IMR-90 (cell line): ENCODE results near the gene DVL1. TPM values are rescaled to one million over a fixed set of nuclear protein-coding genes. Genes with fewer than 3 reads are reported as not detected.
"Not testable (repeated sequence)": the region's sequence is repeated elsewhere in the genome, so short reads cannot be mapped to it uniquely, and the experiment has no call there.

ENCODE experiments used
- ATAC-seq: fragments of 200-7000 bp; cut with Tn5 transposase; 2 replicates; pipeline ENCODE4 v1.9.1; 2020; ENCODE audit warnings: low read depth, mild to moderate bottlenecking, moderate library complexity
- BruUV-seq: library from RNA; stranded (reverse); fragments of 400-500 nt; replicated peaks from 2 replicates; lab custom pipeline; 2021; lab: Mats Ljungman, UMichigan
- CTCF ChIA-PET: fragments of 300-600 bp; formaldehyde crosslinking; extraction: SDS; loops from one replicate; lab custom pipeline; 2021; ENCODE audit warnings: antibody characterized with exemption; lab: Yijun Ruan, JAX
- POLR2A ChIA-PET: fragments of 300-600 bp; sonication (Branson Sonifier 250); formaldehyde crosslinking; loops from one replicate; lab custom pipeline; 2022; ENCODE audit warnings: antibody characterized with exemption; ENCODE audit not compliant: unreplicated experiment; lab: Charles Lee
- DNase-seq: peaks from one replicate; pipeline ENCODE4 v3.0.0; 2013
- H2AFZ ChIP-seq: replicated peaks from 2 replicates; pipeline ENCODE3; 2013; ENCODE audit warnings: low read length, mild to moderate bottlenecking; ENCODE audit not compliant: poor library complexity
- H2AK5ac ChIP-seq: 2 replicates; pipeline ENCODE4 v1.6.1; 2013; ENCODE audit warnings: low read depth, low read length, inconsistent platforms
- H2AK9ac ChIP-seq: replicated peaks from 2 replicates; pipeline ENCODE3; 2013; ENCODE audit warnings: mild to moderate bottlenecking, low read depth, low read length, moderate library complexity; ENCODE audit not compliant: poor library complexity
- H2BK120ac ChIP-seq: 2 replicates; pipeline ENCODE4 v1.6.1; 2013; ENCODE audit warnings: low read depth, low read length, inconsistent platforms
- H2BK15ac ChIP-seq: 3 replicates; pipeline ENCODE4 v1.6.1; 2013; ENCODE audit warnings: low read depth, low read length, inconsistent platforms
- H2BK20ac ChIP-seq: 2 replicates; pipeline ENCODE4 v1.6.1; 2013; ENCODE audit warnings: low read depth, mild to moderate bottlenecking, inconsistent platforms, low read length, moderate library complexity
- H2BK5ac ChIP-seq: 2 replicates; pipeline ENCODE4 v1.6.1; 2013; ENCODE audit warnings: mild to moderate bottlenecking, low read depth, low read length, inconsistent platforms; ENCODE audit not compliant: poor library complexity, severe bottlenecking
- H3K14ac ChIP-seq: replicated peaks from 2 replicates; pipeline ENCODE4 v1.6.1; 2013; ENCODE audit warnings: low read depth, low read length, inconsistent platforms
- H3K18ac ChIP-seq: 2 replicates; pipeline ENCODE4 v1.6.1; 2013; ENCODE audit warnings: low read depth, low read length, control low read depth
- H3K23ac ChIP-seq: 2 replicates; pipeline ENCODE4 v1.6.1; 2013; ENCODE audit warnings: low read depth, low read length, inconsistent platforms
- H3K27ac ChIP-seq: 2 replicates; pipeline ENCODE4 v1.5.1; 2013; ENCODE audit warnings: mild to moderate bottlenecking, control low read depth, low read length; ENCODE audit not compliant: insufficient read depth
- H3K27me3 ChIP-seq: 2 replicates; pipeline ENCODE4 v1.6.1; 2013; ENCODE audit warnings: low read length; ENCODE audit not compliant: control insufficient read depth, insufficient read depth
- H3K36me3 ChIP-seq: 2 replicates; pipeline ENCODE4 v1.6.1; 2013; ENCODE audit warnings: low read length, mixed read lengths; ENCODE audit not compliant: control insufficient read depth, insufficient read depth
- H3K4ac ChIP-seq: 2 replicates; pipeline ENCODE4 v1.6.1; 2013; ENCODE audit warnings: low read depth, low read length, inconsistent platforms
- H3K4me1 ChIP-seq: 2 replicates; pipeline ENCODE4 v1.6.1; 2013; ENCODE audit warnings: low read length, mixed read lengths; ENCODE audit not compliant: control insufficient read depth, insufficient read depth
- H3K4me2 ChIP-seq: 2 replicates; pipeline ENCODE4 v1.6.1; 2013; ENCODE audit warnings: low read depth, mild to moderate bottlenecking, control low read depth, low read length, moderate library complexity
- H3K4me3 ChIP-seq: 2 replicates; pipeline ENCODE4 v1.5.1; 2013; ENCODE audit warnings: low read depth, mild to moderate bottlenecking, control low read depth, low read length, moderate library complexity; ENCODE audit not compliant: insufficient read depth
- H3K56ac ChIP-seq: 2 replicates; pipeline ENCODE4 v1.6.1; 2013; ENCODE audit warnings: low read length, inconsistent platforms; ENCODE audit not compliant: insufficient read depth; ENCODE audit errors: extremely low read depth
- H3K79me1 ChIP-seq, 2 experiments: 2 replicates each; pipeline ENCODE4 v1.6.1; 2013; ENCODE audit warnings: low read length in 2 of 2, inconsistent platforms in 1 of 2, low read depth in 1 of 2
- H3K9ac ChIP-seq: 2 replicates; pipeline ENCODE4 v1.6.1; 2013; ENCODE audit warnings: low read depth, low read length, control low read depth
- H3K9me1 ChIP-seq: 2 replicates; pipeline ENCODE4 v1.6.1; 2013; ENCODE audit warnings: low read length, inconsistent platforms; ENCODE audit not compliant: insufficient read depth
- H3K9me3 ChIP-seq: 2 replicates; pipeline ENCODE4 v1.6.1; 2013; ENCODE audit warnings: low read length; ENCODE audit not compliant: control insufficient read depth, insufficient read depth
- H4K20me1 ChIP-seq: 2 replicates; pipeline ENCODE4 v1.6.1; 2013; ENCODE audit warnings: low read length, inconsistent platforms; ENCODE audit not compliant: insufficient read depth
- H4K5ac ChIP-seq: 2 replicates; pipeline ENCODE4 v1.6.1; 2013; ENCODE audit warnings: mild to moderate bottlenecking, low read depth, low read length, control low read depth
- H4K8ac ChIP-seq, 2 experiments: 2 replicates each; pipeline ENCODE4 v1.6.1; 2013; ENCODE audit warnings: low read depth in 2 of 2, low read length in 2 of 2, control low read depth in 1 of 2, inconsistent platforms in 1 of 2
- H4K91ac ChIP-seq: 2 replicates; pipeline ENCODE4 v1.6.1; 2013; ENCODE audit warnings: low read depth, low read length, inconsistent platforms; ENCODE audit not compliant: insufficient read depth
- WGBS, 2 experiments: methylation state at CpG; one replicate each; pipeline versions ENCODE4 v1.1.5 to v1.1.7; 2013; ENCODE audit warnings: missing lambda C conversion rate in 2 of 2; ENCODE audit not compliant: insufficient read length in 1 of 2; ENCODE audit errors: extremely low coverage in 2 of 2; 5-methylcytosine and 5-hydroxymethylcytosine counted together
- dilution Hi-C: fragments of 300-500 bp; cut with HindIII; formaldehyde crosslinking; loops from one replicate; pipeline ENCODE4 v1.14.3; 2018; ENCODE audit warnings: low sequenced_read_pairs; ENCODE audit not compliant: unreplicated experiment
- in situ Hi-C: fragments of 300-500 bp; cut with MboI; formaldehyde crosslinking; loops from 3 replicates; pipeline ENCODE4 v1.14.3; 2019; ENCODE audit warnings: low sequenced_read_pairs, inconsistent platforms, mixed read lengths
- intact Hi-C: fragments of 100-400 bp; cut with micrococcal nuclease; formaldehyde crosslinking; loops from 2 replicates; pipeline ENCODE4 v1.10.0; 2022
- polyA plus RNA-seq, 3 experiments: library from polyadenylated mRNA; depleted of rRNA; stranded (reverse); fragments of >200 nt; gene quantifications; 2 replicates each; pipeline ENCODE4 v1.2.3, GENCODE V29; 2012; ENCODE audit warnings: low replicate concordance in 1 of 3
- total RNA-seq: library from RNA; depleted of rRNA; stranded (reverse); fragments of >200 nt; gene quantifications from 2 replicates; pipeline ENCODE4 v1.2.3, GENCODE V29; 2012

The DVL1 gene
- total and polyA plus RNA-seq, 2 of the 4 experiments (the other 2 are of a cell fraction): 27.2 to 35.9 TPM

DNA sequence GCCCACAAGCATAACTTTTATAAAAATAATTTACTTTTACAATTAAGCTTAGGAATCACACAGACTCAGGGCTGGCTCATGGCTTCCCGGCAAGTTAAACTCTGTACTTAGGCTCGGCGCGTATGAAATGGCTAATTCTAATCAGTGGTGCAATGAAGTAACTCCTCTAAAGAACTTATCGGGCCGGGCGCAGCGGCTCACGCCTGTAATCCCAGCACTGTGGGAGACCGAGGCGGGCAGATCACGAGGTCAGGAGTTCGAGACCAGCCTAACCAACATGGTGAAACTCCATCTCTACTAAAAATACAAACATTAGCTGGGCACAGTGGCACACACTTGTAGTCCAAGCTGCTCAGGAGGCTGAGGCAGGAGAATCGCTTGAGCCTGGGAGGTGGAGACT is 20.9 kb upstream of the DVL1 start:
- H3K23ac ChIP-seq, H2BK20ac ChIP-seq, H3K9me3 ChIP-seq, ATAC-seq, H2AK5ac ChIP-seq, H3K36me3 ChIP-seq, H3K27ac ChIP-seq, H2BK5ac ChIP-seq, H2AK9ac ChIP-seq, H2BK120ac ChIP-seq, dilution Hi-C loops, in situ Hi-C loops, H3K4me3 ChIP-seq, H4K91ac ChIP-seq, H3K14ac ChIP-seq, H4K8ac ChIP-seq, H3K27me3 ChIP-seq, H2BK15ac ChIP-seq, H2AFZ ChIP-seq, H3K4me2 ChIP-seq, H3K4ac ChIP-seq, BruUV-seq, H4K5ac ChIP-seq, H3K9ac ChIP-seq, DNase-seq, H3K18ac ChIP-seq, H3K9me1 ChIP-seq, H3K56ac ChIP-seq, intact Hi-C loops: not testable (repeated sequence)
- 100% methylated on average over 4 of the region's 14 CpGs; no CpG with 5 or more reads in 1 of the 2 experiments for WGBS, 2 experiments
- Histone ChIP-seq H3K79me1 (peaks cover 0 to 46% of the 10 kb centered on the region in 2 experiments; a peak in 2 of 4 replicates), H4K20me1 (peaks cover 11% of the 10 kb centered on the region; the same call in 1 of the 2 replicates), H3K4me1 (peaks cover 11% of the 10 kb centered on the region)
- ChIA-PET POLR2A (interaction anchor here (0.7 kb wide), 1 partner anchor 30 kb away, joined by 3 read pairs; no protein-coding TSS in a partner anchor), CTCF (interaction anchor here (0.7 kb wide), 1 partner anchor 240 kb away, joined by 5 read pairs; no protein-coding TSS in a partner anchor)
